HepG2 (cell line): ENCODE data around the gene KRT10. TPM values are rescaled to one million over a fixed set of nuclear protein-coding genes. Genes with fewer than 3 reads are reported as not detected.

Source experiments
- ATAC-seq: fragments of 200-7000 bp; cut with Tn5 transposase; 3 replicates; pipeline ENCODE4 v1.9.1; 2020; ENCODE audit warnings: mild to moderate bottlenecking, moderate library complexity
- BruUV-seq: library from RNA; stranded (reverse); fragments of 400-500 nt; replicated peaks from 2 replicates; lab custom pipeline; 2021; lab: Mats Ljungman, UMichigan
- CTCF ChIA-PET: fragments of 300-600 bp; formaldehyde crosslinking; extraction: SDS; loops from one replicate; lab custom pipeline; 2021; ENCODE audit warnings: low total read pairs, inconsistent platforms, low intra/inter-chr PET ratio; lab: Yijun Ruan, JAX
- POLR2A ChIA-PET: fragments of 350-600 bp; sonication (Branson Sonifier 250); formaldehyde crosslinking; loops from one replicate; lab custom pipeline; 2020; ENCODE audit warnings: antibody characterized with exemption, inconsistent platforms; lab: Yijun Ruan, JAX
- DNase-seq: peaks from one replicate; pipeline ENCODE4 v3.0.0-alpha.2; 2015; ENCODE audit warnings: low spot score
- FAIRE-seq: peaks from 3 replicates; lab custom pipeline; 2011; peaks lifted over from hg19 to GRCh38; lab: Jason Lieb, UNC
- H2AFZ ChIP-seq: one replicate; pipeline ENCODE4 v1.6.1; 2011; ENCODE audit warnings: low read length, inconsistent platforms
- H3K27ac ChIP-seq: fragments of 300-600 bp; 3 replicates; pipeline ENCODE4 v1.8.0; 2011; ENCODE audit warnings: mixed run types, mild to moderate bottlenecking, mixed read lengths, low read length, inconsistent platforms; ENCODE audit not compliant: insufficient read depth; ENCODE audit errors: extremely low read length
- H3K27me3 ChIP-seq, 2 experiments: fragments of 200-600 bp in 1 of 2; 2 replicates in 1 of 2; 3 replicates in 1 of 2; pipeline versions ENCODE4 v1.6.0 to v1.8.0; 2011; ENCODE audit warnings: low read length in 2 of 2, mild to moderate bottlenecking in 2 of 2, moderate library complexity in 2 of 2, inconsistent platforms in 1 of 2; ENCODE audit not compliant: insufficient read depth in 2 of 2, control insufficient read depth in 1 of 2
- H3K36me3 ChIP-seq, 2 experiments: fragments of 200-600 bp in 1 of 2; replicated peaks in 1 of 2; 2 replicates in 1 of 2; 3 replicates in 1 of 2; pipeline versions ENCODE4 v1.5.1 to v1.8.0; 2011; ENCODE audit warnings: low read length in 2 of 2, inconsistent platforms in 1 of 2; ENCODE audit not compliant: insufficient read depth in 2 of 2, control insufficient read depth in 1 of 2
- H3K4me1 ChIP-seq: 2 replicates; pipeline ENCODE4 v1.5.1; 2012; ENCODE audit warnings: low read length, inconsistent platforms; ENCODE audit not compliant: insufficient read depth
- H3K4me2 ChIP-seq: 2 replicates; pipeline ENCODE4 v1.6.0; 2011; ENCODE audit warnings: low read depth, low read length, inconsistent platforms
- H3K4me3 ChIP-seq, 3 experiments: fragments of 200-600 bp in 1 of 3; sonication (generic), shearing (Covaris generic) in 1 of 3; replicated peaks in 1 of 3; 2 replicates each; pipeline ENCODE4 v1.5.1; 2011 to 2016; ENCODE audit warnings: low read length in 3 of 3, inconsistent platforms in 2 of 3, low read depth in 2 of 3, mild to moderate bottlenecking in 2 of 3, control low read depth in 1 of 3, mixed read lengths in 1 of 3; ENCODE audit not compliant: insufficient read depth in 1 of 3
- H3K79me2 ChIP-seq: one replicate; pipeline ENCODE4 v1.6.1; 2011; ENCODE audit warnings: low read length, inconsistent platforms; ENCODE audit not compliant: insufficient read depth
- H3K9ac ChIP-seq: 2 replicates; pipeline ENCODE4 v1.6.0; 2011; ENCODE audit warnings: mild to moderate bottlenecking, low read depth, low read length, inconsistent platforms; ENCODE audit not compliant: insufficient read depth
- H3K9me3 ChIP-seq: 2 replicates; pipeline ENCODE4 v1.5.1; 2012; ENCODE audit warnings: mild to moderate bottlenecking, low read length
- H4K20me1 ChIP-seq: 2 replicates; pipeline ENCODE4 v1.6.0; 2011; ENCODE audit warnings: inconsistent platforms, mild to moderate bottlenecking, low read length, moderate library complexity; ENCODE audit not compliant: insufficient read depth
- FOXJ3 ChIP-seq: sonication (generic); formaldehyde crosslinking; IDR thresholded peaks from 2 replicates; pipeline ENCODE4 v1.4.0; 2020; ENCODE audit warnings: missing genetic modification reagents, mild to moderate bottlenecking, borderline replicate concordance
- HNRNPK ChIP-seq: fragments of 200-400 bp; formaldehyde crosslinking; IDR thresholded peaks from 2 replicates; pipeline ENCODE4 v1.6.1; 2018; ENCODE audit warnings: low read length, low read depth, moderate library complexity, mild to moderate bottlenecking; ENCODE audit not compliant: poor library complexity, severe bottlenecking
- JDP2 ChIP-seq: sonication (generic); formaldehyde crosslinking; IDR thresholded peaks from 2 replicates; pipeline ENCODE4 v1.8.1; 2022; ENCODE audit warnings: missing genetic modification reagents, borderline replicate concordance
- KMT2A ChIP-seq: sonication (generic); formaldehyde crosslinking; IDR thresholded peaks from 2 replicates; pipeline ENCODE4 v1.4.0; 2020; ENCODE audit warnings: missing genetic modification reagents
- MBNL3 ChIP-seq: fragments of 250-450 bp; sonication (Bioruptor Pico); conservative IDR thresholded peaks from 2 replicates; pipeline ENCODE4 v1.8.0; 2022; ENCODE audit warnings: mild to moderate bottlenecking, inconsistent platforms
- PCBP1 ChIP-seq: fragments of 200-400 bp; formaldehyde crosslinking; IDR thresholded peaks from 2 replicates; pipeline ENCODE4 v1.6.1; 2017; ENCODE audit warnings: mild to moderate bottlenecking, low read depth, low read length, borderline replicate concordance
- ZEB1 ChIP-seq: IDR thresholded peaks from 2 replicates; pipeline ENCODE4 v1.6.1; 2012; ENCODE audit warnings: mild to moderate bottlenecking, low read depth, inconsistent platforms; ENCODE audit not compliant: insufficient replicate concordance
- ZFP41 ChIP-seq: sonication (generic); formaldehyde crosslinking; IDR thresholded peaks from 2 replicates; pipeline ENCODE4 v1.4.0; 2020; ENCODE audit warnings: mild to moderate bottlenecking, missing genetic modification reagents, borderline replicate concordance
- ZNF230 ChIP-seq: sonication (generic); formaldehyde crosslinking; IDR thresholded peaks from 2 replicates; pipeline ENCODE4 v1.4.0; 2020; ENCODE audit warnings: mild to moderate bottlenecking, missing genetic modification reagents
- ZNF296 ChIP-seq: sonication (generic); formaldehyde crosslinking; conservative IDR thresholded peaks from 2 replicates; pipeline ENCODE4 v1.5.0; 2020; ENCODE audit warnings: mild to moderate bottlenecking, missing genetic modification reagents
- ZNF605 ChIP-seq: sonication (generic); formaldehyde crosslinking; IDR thresholded peaks from 2 replicates; pipeline ENCODE4 v1.8.0; 2022; ENCODE audit warnings: mild to moderate bottlenecking, missing genetic modification reagents
- WGBS: methylation state at CpG from one replicate; pipeline ENCODE4 v1.1.6; 2017; ENCODE audit warnings: low lambda C conversion rate; 5-methylcytosine and 5-hydroxymethylcytosine counted together
- in situ Hi-C: cut with HindIII; loops from 2 replicates; pipeline ENCODE4 v1.10.0; 2017; ENCODE audit warnings: low pct_unique_long_range_greater_than_20kb; ENCODE audit not compliant: extremely low pct_ligation_motif_present
- intact Hi-C: fragments of 100-400 bp; cut with micrococcal nuclease; formaldehyde crosslinking; loops from one replicate; pipeline ENCODE4 v1.10.0; 2022; ENCODE audit not compliant: unreplicated experiment
- polyA plus RNA-seq, 8 experiments: library from polyadenylated mRNA; depleted of rRNA in 3 of 8; stranded (reverse) in 7 of 8; unstranded in 1 of 8; fragments of >200 nt; fragmentation: Illumina TruSeq in 4 of 8; extraction: Trizol in 4 of 8; gene quantifications; 2 replicates each; pipeline versions ENCODE4 v1.2.1 to v1.2.3, GENCODE V29; 2011 to 2016; ENCODE audit warnings: low read depth in 4 of 8, missing spikeins in 1 of 8, mixed read lengths in 1 of 8; ENCODE audit not compliant: insufficient read depth in 1 of 8
- total RNA-seq, 5 experiments: library from RNA; depleted of rRNA; stranded (reverse); fragments of >200 nt; fragmentation: Illumina TruSeq; extraction: Trizol; gene quantifications; 2 replicates each; pipeline ENCODE4 v1.2.3, GENCODE V29; 2016; ENCODE audit warnings: low read depth in 1 of 5
- TF ChIP-seq, protein P1 (sequence below): sonication (generic); formaldehyde crosslinking; IDR thresholded peaks from 2 replicates; pipeline ENCODE4 v1.4.0; 2020; ENCODE audit warnings: missing genetic modification reagents

KRT10 gene
- total and polyA plus RNA-seq, 2 of the 13 experiments (the other 11 are each of a cell fraction or from before 2014, with no cell fraction given) = 25.1 to 27.5 TPM

GRCh38 chr17:40849723-40850122 lies 27.3 kb upstream of the KRT10 start (continued):
- TF ChIP-seq, protein P1, sequence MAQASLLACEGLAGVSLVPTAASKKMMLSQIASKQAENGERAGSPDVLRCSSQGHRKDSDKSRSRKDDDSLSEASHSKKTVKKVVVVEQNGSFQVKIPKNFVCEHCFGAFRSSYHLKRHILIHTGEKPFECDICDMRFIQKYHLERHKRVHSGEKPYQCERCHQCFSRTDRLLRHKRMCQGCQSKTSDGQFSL (CRISPR knock-in tag) = no peak
- TF ChIP-seq KMT2A (CRISPR knock-in tag) (no peak), ZEB1 (no peak), ZFP41 (CRISPR knock-in tag) (no peak), ZNF605 (CRISPR knock-in tag) (no peak), JDP2 (CRISPR knock-in tag) (no peak), MBNL3 (no peak)

DNA sequence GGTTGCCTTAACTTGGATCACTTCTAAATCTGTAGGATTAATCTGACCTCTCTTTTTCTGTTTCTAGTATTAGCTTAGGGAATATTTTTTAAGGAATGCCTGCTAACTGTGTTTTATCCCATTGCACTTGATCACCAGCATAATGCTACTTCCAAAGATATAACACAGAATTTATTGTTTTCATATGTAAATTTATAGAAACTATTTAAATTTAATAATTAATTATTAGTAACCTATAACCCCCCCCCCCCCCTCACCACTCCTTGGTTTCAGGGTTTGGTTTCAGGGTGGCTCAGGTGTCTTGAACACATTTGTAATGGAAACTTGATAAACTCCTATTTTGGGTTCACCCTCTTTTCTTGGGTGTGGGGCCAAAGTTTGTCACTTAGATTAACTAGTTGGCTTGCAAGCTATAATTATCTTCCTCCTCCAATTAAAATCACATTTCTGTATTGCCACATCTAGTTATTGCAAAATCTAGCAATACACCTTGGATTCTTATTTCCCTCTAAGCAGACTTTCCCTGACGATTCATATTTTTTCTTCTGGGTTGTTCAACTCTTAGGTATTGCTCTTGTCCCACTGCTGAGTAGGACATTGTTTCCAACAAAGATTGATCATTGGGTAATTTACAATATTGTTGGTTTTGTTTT lies 26.3 kb upstream of the KRT10 start:
- Histone ChIP-seq H3K4me3 (no peak overlapping the region), H3K79me2 (no peaks in the 10 kb centered on the region), H3K9me3 (no peaks in the 10 kb centered on the region), H4K20me1 (no peaks in the 10 kb centered on the region), H3K4me1 (peaks cover 9% of the 10 kb centered on the region; the same call in 1 of the 2 replicates), H3K4me2 (no peak overlapping the region), H3K27ac (no peak overlapping the region), H2AFZ (no peak overlapping the region), H3K27me3 (0 out of 5 replicates have a peak, but pooled peaks cover 0 to 3% of the 10 kb centered on the region in 2 experiments), H3K36me3 (no peaks in the 10 kb centered on the region), H3K9ac (no peak overlapping the region)
- ATAC-seq (no peak), DNase-seq (no peak), FAIRE-seq (no peak)
- TF ChIP-seq HNRNPK (peak; percentile 99), ZNF296 (CRISPR knock-in tag) (no peak), ZNF230 (CRISPR knock-in tag) (no peak), FOXJ3 (CRISPR knock-in tag) (no peak), PCBP1 (0 out of 2 replicates have a peak, but pooled peaks have one; percentile 80)
- WGBS = 39% methylated on average over 1 of the region's 1 CpG
- in situ Hi-C loops (no loop called here), intact Hi-C loops (no loop called here)
- POLR2A ChIA-PET = interaction anchor here (1.1 kb wide), 1 partner anchor 841 kb away, joined by 3 read pairs; no protein-coding TSS in a partner anchor
- CTCF ChIA-PET = no interaction called here
- BruUV-seq = no TSS peak
